ENCODE data around the gene TAS2R60. TPM values are rescaled to one million over a fixed set of nuclear protein-coding genes. Genes with fewer than 3 reads are reported as not detected.
A peak's percentile ranks its signal among the peaks of the same experiment; 100 is the strongest.
"Not testable (repeated sequence)": the region's sequence is repeated elsewhere in the genome, so short reads cannot be mapped to it uniquely, and the experiment has no call there.

Gene TAS2R60
- total RNA-seq, 4 donors from 2014 or later: not detected

- 51% methylated on average over 8 of the region's 8 CpGs for WGBS
- no peak for DNase-seq (ENCODE audit: low spot score in 2 of 2)
- peak overlapping the region; percentile 5 for H3K4me3 ChIP-seq
- H3K4me1 ChIP-seq: peaks cover 14% of the 10 kb centered on the region
- no peaks in the 10 kb centered on the region for H3K9me3 ChIP-seq
- no peak for TF ChIP-seq POLR2AphosphoS5 (IDR thresholded peaks at IDR 0.05)
- TF ChIP-seq EP300 (IDR thresholded peaks at IDR 0.05): no peak
- no peak for TF ChIP-seq POLR2A (IDR thresholded peaks at IDR 0.05)
- no peak for TF ChIP-seq CTCF (IDR thresholded peaks at IDR 0.05)
- H3K36me3 ChIP-seq: no peaks in the 10 kb centered on the region
- peak overlapping the region; percentile 38 for H3K27ac ChIP-seq
- H3K27me3 ChIP-seq: no peaks in the 10 kb centered on the region
These were observed 27.4 kb upstream of the TAS2R60 start for GRCh38 chr7:143415742-143416397.

- Histone ChIP-seq H3K27me3 (no peaks in the 10 kb centered on the region), H3K36me3 (no peaks in the 10 kb centered on the region), H3K4me1 (peaks cover 11% of the 10 kb centered on the region), H3K4me3 (no peak overlapping the region), H3K27ac (peak overlapping the region; percentile 38), H3K9me3 (no peaks in the 10 kb centered on the region)
- WGBS: 8% methylated on average over 3 of the region's 3 CpGs
- no peak for TF ChIP-seq EP300 (IDR thresholded peaks at IDR 0.05)
- peak; percentile 65 to 74 for TF ChIP-seq CTCF (IDR thresholded peaks at IDR 0.05)
- DNase-seq (ENCODE audit: low spot score in 2 of 2): no peak
These were observed 26.6 kb upstream of the TAS2R60 start for GRCh38 chr7:143416565-143417149.

- no peaks in the 10 kb centered on the region for H3K9me3 ChIP-seq
- 67% methylated on average over 1 of the region's 1 CpG for WGBS
- TF ChIP-seq POLR2A (IDR thresholded peaks at IDR 0.05) (no peak), EP300 (IDR thresholded peaks at IDR 0.05) (no peak), CTCF (IDR thresholded peaks at IDR 0.05) (no peak), POLR2AphosphoS5 (IDR thresholded peaks at IDR 0.05) (no peak)
- no peak overlapping the region for H3K4me3 ChIP-seq
- no peak for DNase-seq (ENCODE audit: low spot score in 2 of 2)
- H3K36me3 ChIP-seq: no peaks in the 10 kb centered on the region
- no peaks in the 10 kb centered on the region for H3K27me3 ChIP-seq
- peaks cover 11% of the 10 kb centered on the region for H3K4me1 ChIP-seq
- no peak overlapping the region for H3K27ac ChIP-seq
These were observed 25.4 kb upstream of the TAS2R60 start for GRCh38 chr7:143417734-143418383.

- Histone ChIP-seq H3K27ac (no peak overlapping the region), H3K27me3 (no peaks in the 10 kb centered on the region), H3K4me3 (no peak overlapping the region), H3K9me3 (no peaks in the 10 kb centered on the region), H3K36me3 (no peaks in the 10 kb centered on the region), H3K4me1 (peaks cover 9% of the 10 kb centered on the region)
- WGBS: 79% methylated on average over 11 of the region's 11 CpGs
- TF ChIP-seq POLR2AphosphoS5 (IDR thresholded peaks at IDR 0.05): no peak
- TF ChIP-seq CTCF (IDR thresholded peaks at IDR 0.05): no peak
- no peak for TF ChIP-seq POLR2A (IDR thresholded peaks at IDR 0.05)
- TF ChIP-seq EP300 (IDR thresholded peaks at IDR 0.05): no peak
- no peak for DNase-seq (ENCODE audit: low spot score in 2 of 2)
These were observed 24.4 kb upstream of the TAS2R60 start for GRCh38 chr7:143418681-143419458.

- TF ChIP-seq POLR2A (IDR thresholded peaks at IDR 0.05) (no peak), CTCF (IDR thresholded peaks at IDR 0.05) (no peak), EP300 (IDR thresholded peaks at IDR 0.05) (no peak), POLR2AphosphoS5 (IDR thresholded peaks at IDR 0.05) (no peak)
- no peaks in the 10 kb centered on the region for H3K36me3 ChIP-seq
- H3K4me1 ChIP-seq: peaks cover 9% of the 10 kb centered on the region
- DNase-seq (ENCODE audit: low spot score in 2 of 2): no peak
- 43% methylated on average over 4 of the region's 4 CpGs for WGBS
- no peak overlapping the region for H3K4me3 ChIP-seq
- no peaks in the 10 kb centered on the region for H3K9me3 ChIP-seq
- H3K27ac ChIP-seq: no peak overlapping the region
- no peaks in the 10 kb centered on the region for H3K27me3 ChIP-seq
These were observed 23.4 kb upstream of the TAS2R60 start for GRCh38 chr7:143419880-143420279.

- H3K9me3 ChIP-seq: not testable (repeated sequence)
- 70% methylated on average over 3 of the region's 3 CpGs for WGBS
These were observed 22.6 kb upstream of the TAS2R60 start for GRCh38 chr7:143420624-143421023.

More at GRCh38 chr7:143420624-143421023, 22.6 kb upstream of the TAS2R60 start:
- DNase-seq (ENCODE audit: low spot score in 2 of 2); H3K4me3 ChIP-seq; H3K27ac ChIP-seq; H3K27me3 ChIP-seq; H3K36me3 ChIP-seq; H3K4me1 ChIP-seq: not testable (repeated sequence)
